NB4 (cell line): ENCODE measurements around the gene SPHKAP.

Experiments used
- CTCF ChIP-seq: IDR thresholded peaks from one replicate; pipeline ENCODE4 v1.5.1; 2012; ENCODE audit warnings: low read depth, low read length
- POLR2A ChIP-seq: IDR thresholded peaks from 2 replicates; pipeline ENCODE4 v1.6.1; 2011; ENCODE audit warnings: mild to moderate bottlenecking; ENCODE audit not compliant: insufficient read length; ENCODE audit errors: extremely low read depth

GRCh38 chr2:228181098-228182019 is at the start of gene SPHKAP:
- TF ChIP-seq CTCF = no peak
- TF ChIP-seq POLR2A = no peak
